D341Med (cell line): ENCODE results near the gene GATD1.
"Not testable (repeated sequence)": the region's sequence is repeated elsewhere in the genome, so short reads cannot be mapped to it uniquely, and the experiment has no call there.

Experiments used
- DNase-seq: peaks from one replicate; pipeline ENCODE4 v3.0.0; 2012; ENCODE audit warnings: low spot score

GATD1 gene

DNA sequence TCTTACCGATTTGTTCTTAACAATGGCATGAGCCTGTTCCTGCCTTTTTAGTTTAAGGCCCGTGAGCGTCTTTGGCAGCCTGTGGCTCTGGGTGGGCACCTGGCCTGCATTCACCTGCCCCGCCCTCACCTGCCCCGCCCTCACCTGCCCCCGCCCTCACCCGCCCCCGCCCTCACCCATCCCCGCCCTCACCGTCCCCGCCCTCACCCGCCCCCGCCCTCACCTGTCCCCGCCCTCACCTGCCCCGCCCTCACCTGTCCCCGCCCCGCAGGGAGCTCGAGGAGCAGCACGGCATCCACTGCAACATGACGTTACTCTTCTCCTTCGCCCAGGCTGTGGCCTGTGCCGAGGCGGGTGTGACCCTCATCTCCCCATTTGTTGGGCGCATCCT is 14.2 kb downstream of the GATD1 start:
- peak; percentile 38 for DNase-seq

DNA sequence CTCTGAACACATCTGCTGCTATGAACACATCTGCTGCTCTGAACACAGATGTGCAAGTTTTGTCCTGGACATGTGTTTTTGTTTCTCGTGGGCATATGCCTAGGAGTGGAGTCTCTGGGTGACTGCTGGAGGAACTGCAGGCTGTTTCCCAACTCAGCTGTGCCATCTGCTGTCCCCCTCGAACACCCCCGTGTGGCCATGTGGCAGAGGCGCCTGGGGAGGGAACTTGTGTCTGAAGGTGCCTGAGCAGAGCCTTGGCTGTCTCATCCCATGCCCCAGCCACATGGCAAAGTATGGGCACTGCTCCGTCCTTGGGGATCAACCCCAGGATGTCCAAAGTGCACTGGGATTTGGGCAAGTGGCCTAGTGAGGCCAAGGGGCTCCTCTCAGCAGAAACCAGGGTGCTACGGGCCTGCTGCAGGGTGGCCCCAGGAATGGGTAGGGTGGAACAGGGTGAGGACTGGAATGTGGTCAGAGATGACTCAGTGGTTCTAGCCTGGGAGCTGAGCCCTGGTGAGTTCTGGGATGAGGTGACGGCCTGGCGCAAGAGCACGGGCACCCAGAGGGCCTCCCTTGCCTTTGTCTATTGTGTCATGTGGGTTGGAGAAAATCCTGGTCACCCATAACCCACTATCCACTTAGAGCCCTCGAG is 14.7 kb downstream of the GATD1 start:
- peak; percentile 88 for DNase-seq

DNA sequence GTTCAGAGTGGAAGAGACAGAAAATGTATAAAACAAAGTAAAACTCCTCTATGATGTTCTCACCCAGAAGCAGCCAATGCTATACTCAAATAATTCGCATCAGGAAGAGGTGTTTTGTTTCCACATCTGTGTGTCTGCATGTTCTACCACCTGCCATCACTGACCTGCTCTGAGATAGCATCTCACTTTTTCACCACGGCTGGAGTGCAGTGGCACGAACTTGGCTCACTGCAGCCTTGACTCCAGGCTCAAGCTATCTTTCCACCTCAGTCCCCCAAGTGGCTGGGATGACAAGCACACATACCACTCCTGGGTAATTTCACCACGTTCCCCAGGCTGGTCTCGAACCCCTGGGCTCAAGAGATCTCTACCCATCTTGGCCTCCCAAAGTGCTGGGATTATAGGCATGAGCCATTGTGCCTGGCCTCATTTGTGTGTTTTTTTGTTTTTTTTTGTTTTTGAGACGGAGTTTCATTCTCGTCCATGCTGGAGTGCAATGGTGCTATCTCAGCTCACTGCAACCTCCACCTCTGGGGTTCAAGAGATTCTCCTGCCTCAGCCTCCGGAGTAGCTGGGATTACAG is 15.7 kb downstream of the GATD1 start:
- DNase-seq = no peak

DNA sequence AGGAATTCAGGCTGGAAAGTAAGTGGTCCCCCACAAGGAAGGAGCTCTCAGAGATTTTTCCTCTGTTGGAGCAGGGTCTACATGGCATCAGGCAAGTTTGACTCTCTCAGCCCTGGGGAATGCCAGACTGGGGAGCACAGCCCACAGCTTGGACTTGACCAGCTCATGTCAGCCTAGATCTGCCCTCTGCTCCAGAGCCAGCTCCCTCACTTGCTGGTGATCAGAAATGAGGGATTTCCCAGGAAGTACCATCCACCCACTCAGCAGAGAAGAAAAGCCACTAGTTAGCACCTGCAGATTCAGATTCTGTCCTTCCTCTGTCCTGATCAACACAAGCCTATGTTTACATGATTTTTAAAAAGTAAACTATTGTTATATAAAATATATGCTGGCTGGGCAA is 17.1 kb downstream of the GATD1 start:
- no peak for DNase-seq

DNA sequence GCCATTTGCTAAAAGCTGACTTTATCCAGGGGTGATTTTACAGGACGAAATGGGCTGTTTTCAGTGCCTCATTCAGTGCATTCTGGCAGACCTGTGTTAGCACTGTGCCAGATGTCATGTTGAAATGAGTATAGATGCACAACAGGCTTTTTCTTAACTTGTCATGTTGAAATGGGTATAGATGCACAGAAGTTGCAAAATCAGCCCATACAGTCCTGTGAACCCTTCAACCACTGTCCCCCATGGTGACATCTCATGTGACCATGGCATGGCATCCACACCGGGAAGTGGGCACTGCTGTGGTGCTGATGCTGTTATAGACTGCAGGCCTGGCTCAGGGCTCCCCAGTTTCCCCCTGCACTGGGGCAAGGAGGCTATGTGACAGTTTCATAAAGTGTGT is 27.6 kb downstream of the GATD1 start:
- DNase-seq = no peak

DNA sequence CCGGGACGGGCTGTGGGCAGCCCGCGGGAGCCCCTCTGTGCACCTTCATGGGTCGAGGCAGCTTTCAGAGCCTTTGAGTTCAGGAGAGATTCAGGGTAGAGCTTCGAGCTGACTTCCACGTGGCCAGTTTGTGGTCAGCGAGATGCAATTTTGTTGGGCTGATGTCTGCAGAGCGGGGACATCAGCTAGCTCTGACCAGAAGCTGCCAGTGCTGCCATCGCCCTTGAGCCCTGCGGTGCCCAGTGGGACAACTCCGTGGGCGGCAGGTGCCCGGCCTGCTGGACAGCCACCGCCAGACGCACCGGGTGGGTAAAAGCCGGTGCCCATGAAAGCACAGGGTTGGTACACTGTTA is 29.3 kb downstream of the GATD1 start:
- DNase-seq = no peak

DNA sequence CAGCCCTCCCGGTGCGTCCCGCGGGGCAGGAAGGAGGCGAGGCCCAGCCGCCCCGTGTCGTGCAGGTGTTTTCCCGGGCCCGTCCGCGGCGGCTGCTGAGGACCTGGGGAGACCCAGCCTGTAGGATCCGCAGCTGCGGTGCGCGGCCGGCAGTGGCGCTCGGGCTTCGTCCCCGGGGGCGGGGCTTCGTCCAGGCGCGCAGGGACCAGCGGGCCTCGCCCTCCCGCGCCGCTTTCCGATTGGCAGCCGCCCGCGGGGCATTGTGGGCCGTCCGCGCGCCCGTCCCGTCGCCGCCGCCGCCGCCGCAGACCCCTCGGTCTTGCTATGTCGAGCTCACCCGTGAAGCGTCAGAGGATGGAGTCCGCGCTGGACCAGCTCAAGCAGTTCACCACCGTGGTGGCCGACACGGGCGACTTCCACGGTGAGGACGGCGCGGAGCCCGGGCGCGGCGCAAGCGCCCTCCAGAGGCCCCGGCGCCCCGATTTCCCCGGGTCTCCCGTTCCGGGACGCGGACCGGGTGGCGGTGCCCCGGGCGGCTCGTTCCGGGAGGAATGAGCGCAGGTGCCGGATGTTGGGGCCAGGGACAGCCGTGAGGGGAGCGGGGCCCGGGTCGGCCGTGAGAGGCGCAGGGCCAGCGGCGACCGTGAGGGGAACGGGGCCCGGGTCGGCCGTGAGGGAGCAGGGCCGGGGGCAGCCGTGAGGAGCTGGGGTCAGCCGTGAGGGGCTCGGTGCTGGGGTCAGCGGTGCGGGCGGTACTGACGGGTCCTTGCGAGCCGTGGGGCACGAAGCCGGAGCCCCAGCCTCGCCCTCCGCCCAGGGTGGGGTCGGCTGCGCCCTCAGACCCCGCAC is 29.9 kb downstream of the GATD1 start, which contains the start of gene TALDO1:
Gene TALDO1 (plus strand): TSS at position 307 of the 849 bp plus-strand sequence. CDS start 18 bp downstream, at position 325.
- DNase-seq = peak; percentile 98

DNA sequence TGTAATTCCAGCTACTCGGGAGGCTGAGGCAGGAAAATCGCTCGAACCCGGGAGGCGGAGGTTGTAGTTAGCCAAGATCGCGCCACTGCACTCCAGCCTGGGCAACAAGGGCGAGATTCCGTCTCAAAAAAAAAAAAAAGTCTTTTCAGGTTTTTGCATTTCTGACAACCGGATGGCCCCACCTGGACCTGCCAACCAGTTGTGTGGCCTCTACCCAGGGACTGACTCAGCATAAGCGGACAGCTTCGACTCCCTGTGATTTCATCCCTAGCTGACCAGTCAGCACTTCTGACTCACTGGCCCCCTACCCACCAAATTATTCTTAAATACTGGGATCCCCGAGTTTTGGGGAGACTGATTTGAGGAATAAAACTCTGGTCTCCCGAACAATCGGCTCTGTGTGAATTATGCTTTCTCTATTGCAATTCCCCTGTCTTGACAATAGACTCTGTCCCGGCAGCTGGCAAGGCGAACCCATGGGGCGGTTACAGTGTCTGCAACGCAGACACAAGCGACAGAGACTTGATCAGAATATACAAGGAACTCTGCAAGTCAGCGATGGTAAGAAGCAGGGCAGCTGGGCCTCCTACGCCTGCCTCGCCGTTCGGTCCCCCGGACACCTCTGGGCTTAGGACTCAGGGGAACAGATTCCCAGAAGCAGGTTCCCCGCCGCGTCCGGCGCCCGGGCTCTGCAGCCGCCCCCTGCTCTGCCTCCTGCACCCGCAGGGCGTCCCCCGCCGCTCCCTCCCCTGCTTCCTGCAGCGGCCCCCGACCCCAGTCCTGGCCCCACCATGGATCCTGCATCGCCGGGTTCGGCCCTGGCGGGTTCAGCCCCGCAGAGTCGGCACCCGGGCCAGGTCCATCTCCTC is 30.8 kb downstream of the GATD1 start:
- no peak for DNase-seq

DNA sequence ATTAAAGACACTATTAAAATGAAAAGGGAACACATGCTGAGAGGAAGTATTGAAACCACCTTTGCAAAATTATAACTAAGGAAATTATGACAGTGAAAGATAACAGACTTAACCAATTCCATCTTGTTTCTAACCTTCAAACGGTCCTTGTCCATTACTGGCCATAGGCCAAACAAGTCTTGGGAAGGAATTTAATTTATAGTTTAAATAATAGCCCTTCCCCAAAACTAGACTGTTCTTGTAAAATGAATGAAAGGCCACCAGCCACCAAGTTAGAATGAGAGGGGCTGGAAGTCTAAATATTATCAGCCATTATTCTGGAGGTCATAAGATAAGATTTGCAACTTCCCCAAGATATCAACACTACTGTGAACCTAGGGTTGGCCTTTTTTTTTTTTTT is 31.9 kb downstream of the GATD1 start:
- no peak for DNase-seq

DNA sequence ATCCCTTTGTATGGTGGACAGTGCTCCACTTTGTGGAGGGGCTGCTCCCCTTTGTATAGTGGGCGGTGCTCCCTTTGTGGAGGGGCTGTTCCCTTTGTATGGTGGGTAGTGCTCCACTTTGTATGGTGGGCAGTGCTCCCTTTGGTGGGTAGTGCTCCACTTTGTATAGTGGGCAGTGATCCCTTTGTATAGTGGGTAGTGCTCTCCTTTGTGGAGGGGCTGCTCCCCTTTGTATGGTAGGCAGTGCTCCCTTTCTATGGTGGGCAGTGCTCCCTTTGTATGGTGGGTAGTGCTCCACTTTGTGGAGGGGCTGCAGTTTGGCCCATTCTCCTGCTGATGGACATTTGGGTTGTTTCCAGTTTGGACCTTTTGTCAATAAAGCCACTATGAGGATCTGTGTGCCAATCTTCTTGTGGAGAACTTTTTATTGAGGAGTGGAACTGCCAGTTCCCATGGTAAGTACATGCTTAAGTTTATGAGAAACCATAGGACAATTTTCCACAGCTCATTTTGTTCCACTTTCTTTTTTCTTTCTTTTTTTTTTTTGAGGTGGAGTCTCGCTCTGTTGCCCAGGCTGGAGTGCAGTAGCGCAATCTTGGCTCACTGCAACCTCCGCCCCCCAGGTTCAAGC is 34.6 kb downstream of the GATD1 start:
- no peak for DNase-seq

DNA sequence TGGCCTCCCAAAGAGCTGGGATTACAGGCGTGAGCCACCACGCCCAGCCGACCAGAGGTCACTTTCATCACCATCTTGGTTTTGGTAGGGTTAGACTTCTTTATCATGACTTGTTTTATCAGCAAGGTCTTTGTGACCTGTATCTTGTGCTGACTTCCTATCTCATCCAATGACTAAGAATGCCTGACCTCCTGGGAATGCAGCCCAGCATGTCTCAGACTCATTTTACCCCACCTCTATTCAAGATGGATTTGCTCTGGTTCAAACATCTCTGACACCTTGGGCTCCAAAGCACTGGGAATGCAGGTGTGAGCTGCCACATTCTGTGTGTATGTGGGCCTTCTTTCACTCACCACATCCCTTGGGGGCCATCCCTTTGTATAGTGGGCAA is 35.1 kb downstream of the GATD1 start:
- no peak for DNase-seq

DNA sequence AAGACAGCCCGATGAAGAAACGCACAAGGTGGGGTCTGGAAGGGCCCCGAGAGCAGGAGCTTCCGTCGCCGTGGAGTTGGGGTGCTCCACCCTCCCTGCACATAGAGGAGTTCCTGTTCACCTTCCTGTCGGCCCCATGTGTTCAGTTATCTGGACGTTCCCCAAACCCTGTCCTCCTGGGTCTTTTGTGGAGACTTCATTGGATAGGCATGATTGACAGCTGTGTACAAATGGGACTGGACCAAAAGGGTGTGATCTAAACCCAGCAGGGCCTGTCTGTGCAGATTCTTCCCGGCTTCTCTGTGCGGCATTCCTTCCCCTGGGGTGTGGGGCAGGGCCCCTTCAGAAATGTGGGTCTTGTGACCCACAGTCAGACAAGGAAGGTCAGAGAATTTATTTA is 39.4 kb downstream of the GATD1 start:
- DNase-seq = not testable (repeated sequence)

DNA sequence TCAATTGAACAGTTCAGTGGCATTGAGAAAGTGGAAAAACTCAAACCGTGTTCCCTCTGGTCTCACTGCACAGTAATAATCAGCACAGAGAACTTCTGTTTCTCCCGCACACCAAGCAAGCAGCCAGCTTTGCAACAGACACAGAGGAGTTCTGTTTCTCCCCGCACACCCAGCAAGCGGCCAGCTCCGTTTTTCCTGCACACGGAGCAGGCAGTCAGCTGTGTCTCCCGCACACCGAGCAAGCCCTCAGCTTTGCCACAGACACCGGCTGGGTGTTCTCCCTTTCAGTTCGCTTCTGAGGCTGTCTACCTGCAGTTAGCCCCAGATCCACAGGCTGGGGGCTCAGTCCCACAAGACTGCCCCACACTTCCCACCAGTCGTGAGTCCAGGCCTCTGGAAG is 39.9 kb downstream of the GATD1 start:
- no peak for DNase-seq

DNA sequence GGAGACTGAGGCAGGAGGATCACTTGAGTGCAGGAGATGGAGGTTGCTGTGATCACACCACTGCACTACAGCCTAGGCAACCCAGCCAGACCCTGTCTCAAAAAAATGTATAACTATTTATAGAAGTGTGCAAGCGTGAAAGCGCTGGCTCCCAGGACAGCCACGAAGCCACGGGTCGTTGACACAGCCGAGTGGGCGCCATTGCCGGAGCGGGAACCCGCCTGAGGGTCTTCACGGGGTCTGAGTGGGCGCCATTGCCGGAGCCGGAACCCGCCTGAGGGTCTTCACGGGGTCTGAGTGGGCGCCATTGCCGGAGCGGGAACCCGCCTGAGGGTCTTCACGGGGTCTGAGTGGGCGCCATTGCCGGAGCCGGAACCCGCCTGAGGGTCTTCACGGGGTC is 42.7 kb downstream of the GATD1 start:
- DNase-seq = not testable (repeated sequence)

DNA sequence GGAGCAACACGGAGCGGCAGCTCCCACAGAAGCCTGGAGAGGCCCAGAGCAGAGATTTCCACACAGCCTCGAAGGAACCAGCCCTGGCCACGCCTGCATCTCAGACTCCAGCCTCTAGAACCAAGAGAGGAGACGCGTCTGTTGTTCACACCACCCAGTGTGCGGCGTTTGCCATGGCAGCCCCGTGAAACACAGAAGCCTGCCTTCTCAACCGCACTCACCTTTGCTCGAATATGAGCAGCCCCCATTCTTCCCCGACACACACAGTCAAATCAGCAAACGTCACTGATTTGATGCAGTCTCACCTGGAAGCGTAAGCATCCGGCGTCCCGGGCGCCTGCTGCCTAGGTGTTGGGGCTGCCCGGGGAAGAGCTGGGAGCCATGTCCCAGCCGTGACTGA is 44.2 kb downstream of the GATD1 start:
- DNase-seq = no peak

DNA sequence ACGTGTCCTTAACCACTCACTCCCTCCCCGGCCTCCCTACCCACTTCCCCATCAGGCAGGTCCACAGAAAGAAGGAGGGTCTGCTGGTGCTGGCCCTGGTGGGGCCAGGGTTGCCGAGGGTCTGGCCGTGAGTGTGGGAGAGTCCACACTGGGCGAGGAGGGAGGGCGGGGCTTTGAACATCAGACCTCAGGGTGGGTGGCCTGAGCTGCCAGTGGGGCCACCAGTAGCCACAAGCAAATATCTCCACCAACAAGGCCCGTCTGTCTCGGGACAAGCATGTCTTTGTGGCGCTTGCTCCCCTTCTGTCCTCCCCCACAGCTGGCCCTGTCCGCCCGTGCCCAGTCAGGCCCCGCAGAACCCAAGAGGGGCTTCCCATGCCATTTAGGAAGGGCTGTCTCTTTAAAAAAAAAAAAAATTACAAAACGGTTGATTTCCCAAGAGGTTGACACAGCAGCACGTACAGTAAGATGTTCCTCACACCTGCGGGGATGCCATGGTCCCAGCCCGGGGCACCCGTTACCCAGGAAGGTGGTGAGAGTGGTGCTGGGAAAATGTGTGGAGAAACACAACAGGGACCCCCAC is 47.7 kb downstream of the GATD1 start:
- no peak for DNase-seq

DNA sequence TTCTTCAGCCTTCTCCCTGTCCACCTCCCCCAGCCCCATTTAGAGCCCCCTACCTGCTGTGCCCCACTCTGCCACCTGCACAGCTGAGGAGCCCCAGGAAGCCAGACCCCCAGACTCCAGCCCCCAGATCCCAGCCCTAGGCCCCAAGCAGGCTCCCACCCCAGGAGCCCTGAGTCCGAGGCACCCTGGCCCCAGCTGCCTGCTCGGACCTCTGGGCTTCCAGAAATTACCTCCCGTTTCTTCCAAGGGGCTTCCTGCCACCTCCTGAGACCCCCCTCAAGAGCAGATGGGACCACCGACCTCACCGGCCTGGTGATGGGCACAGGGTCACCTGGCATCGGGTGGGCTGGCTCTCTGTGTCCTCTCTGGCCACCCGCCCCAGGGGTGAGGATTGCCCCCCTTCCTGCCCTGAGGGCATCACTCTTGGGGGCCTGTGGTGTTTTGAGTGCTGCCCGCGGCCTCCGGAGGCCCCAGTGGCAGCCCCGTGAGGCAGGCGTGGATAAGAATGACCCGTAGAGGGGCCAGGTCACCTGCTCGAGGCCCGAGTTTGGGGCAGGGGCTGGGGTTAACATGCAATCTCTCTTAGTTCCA is 48.3 kb downstream of the GATD1 start:
- peak; percentile 18 for DNase-seq

DNA sequence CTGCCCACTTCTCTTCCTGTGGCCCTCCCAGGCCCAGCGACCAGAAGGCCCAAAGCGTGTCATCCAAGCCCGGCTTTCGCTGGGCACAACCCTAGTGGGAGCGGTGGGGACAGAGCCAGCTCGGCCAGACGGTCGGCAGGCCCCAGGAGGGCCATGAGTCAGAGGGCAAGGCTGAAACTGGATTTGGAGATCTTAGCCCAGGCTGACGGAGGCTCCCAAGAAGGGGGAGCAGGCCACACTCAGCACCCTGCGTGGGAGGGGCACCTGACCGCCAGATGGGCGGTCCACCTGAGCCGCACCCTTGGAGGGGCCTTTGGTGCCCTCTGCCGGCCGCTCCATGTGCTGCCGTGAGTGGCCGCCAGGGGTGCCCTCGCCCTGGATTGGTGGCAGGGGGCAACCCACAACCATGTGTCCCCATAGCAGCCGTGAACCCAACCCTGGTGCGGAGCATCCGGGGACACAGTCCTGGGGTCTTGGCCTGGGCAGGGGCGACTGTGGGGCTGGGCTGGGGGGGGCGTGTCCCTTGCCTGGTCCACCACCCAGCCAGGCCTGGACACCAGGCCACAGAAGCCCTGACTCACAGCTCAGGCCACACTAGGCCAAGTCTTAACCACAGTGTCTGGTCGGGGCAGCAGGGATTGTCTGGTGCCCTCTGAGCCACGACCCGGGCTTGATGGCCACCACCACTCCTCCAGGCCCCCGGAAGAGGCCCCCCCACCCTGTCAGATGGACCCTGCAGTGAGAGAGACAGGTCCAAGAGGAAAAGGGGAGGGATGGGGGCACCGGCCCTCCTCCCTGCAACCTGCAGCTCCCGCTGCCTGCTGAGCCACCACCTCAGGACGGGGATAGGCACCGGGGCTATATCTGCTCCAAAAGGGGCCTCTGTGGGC is 49.2 kb downstream of the GATD1 start:
- DNase-seq = peak; percentile 92

DNA sequence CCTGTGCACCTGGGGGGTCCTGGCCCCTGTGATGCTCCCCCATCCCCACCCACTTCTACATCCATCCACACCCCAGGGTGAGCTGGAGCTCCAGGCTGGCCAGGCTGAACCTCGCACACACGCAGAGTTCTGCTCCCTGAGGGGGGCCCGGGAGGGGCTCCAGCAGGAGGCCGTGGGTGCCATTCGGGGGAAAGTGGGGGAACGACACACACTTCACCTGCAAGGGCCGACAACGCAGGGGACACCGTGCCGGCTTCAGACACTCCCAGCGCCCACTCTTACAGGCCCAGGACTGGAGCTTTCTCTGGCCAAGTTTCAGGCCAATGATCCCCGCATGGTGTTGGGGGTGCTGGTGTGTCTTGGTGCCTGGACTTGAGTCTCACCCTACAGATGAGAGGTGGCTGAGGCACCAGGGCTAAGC is 50.0 kb downstream of the GATD1 start:
- peak; percentile 22 for DNase-seq
